H9 (cell line): ENCODE measurements around the gene AKAIN1. TPM values are rescaled to one million over a fixed set of nuclear protein-coding genes. Genes with fewer than 3 reads are reported as not detected.
A peak's percentile ranks its signal among the peaks of the same experiment; 100 is the strongest.

ENCODE experiments used
- DNase-seq: peaks from one replicate; pipeline ENCODE4 v3.0.0-alpha.2; 2017
- H2AFZ ChIP-seq: one replicate; pipeline ENCODE4 v1.6.1; 2013; ENCODE audit warnings: mild to moderate bottlenecking, low read length, control low read depth, moderate library complexity
- H2AK5ac ChIP-seq: 2 replicates; pipeline ENCODE4 v1.6.1; 2013; ENCODE audit warnings: low read length, control low read depth, mixed read lengths; ENCODE audit not compliant: insufficient read length
- H2BK120ac ChIP-seq: one replicate; pipeline ENCODE4 v1.6.1; 2013; ENCODE audit warnings: low read depth, mild to moderate bottlenecking, low read length, control low read depth, inconsistent platforms; ENCODE audit not compliant: poor library complexity, severe bottlenecking
- H2BK12ac ChIP-seq: 2 replicates; pipeline ENCODE4 v1.6.1; 2013; ENCODE audit warnings: low read length, control low read depth, mixed read lengths, low read depth; ENCODE audit not compliant: insufficient read length
- H2BK15ac ChIP-seq: 2 replicates; pipeline ENCODE4 v1.6.1; 2013; ENCODE audit warnings: low read depth, low read length, control low read depth
- H2BK20ac ChIP-seq: one replicate; pipeline ENCODE4 v1.6.1; 2013; ENCODE audit warnings: low read depth, mild to moderate bottlenecking, low read length, control low read depth, inconsistent platforms; ENCODE audit not compliant: poor library complexity, severe bottlenecking
- H2BK5ac ChIP-seq: 2 replicates; pipeline ENCODE4 v1.6.1; 2013; ENCODE audit warnings: low read length, control low read depth, mixed read lengths; ENCODE audit not compliant: insufficient read length
- H3K14ac ChIP-seq: 2 replicates; pipeline ENCODE4 v1.6.1; 2013; ENCODE audit warnings: low read length, control low read depth; ENCODE audit not compliant: insufficient read depth
- H3K18ac ChIP-seq: 2 replicates; pipeline ENCODE4 v1.6.1; 2013; ENCODE audit warnings: low read depth, mild to moderate bottlenecking, mixed read lengths, low read length, control low read depth; ENCODE audit not compliant: insufficient read length
- H3K23ac ChIP-seq: 2 replicates; pipeline ENCODE4 v1.6.1; 2013; ENCODE audit warnings: low read length, control low read depth, mixed read lengths, low read depth; ENCODE audit not compliant: insufficient read length
- H3K23me2 ChIP-seq: 2 replicates; pipeline ENCODE4 v1.6.1; 2013; ENCODE audit warnings: low read depth, mild to moderate bottlenecking, mixed read lengths, low read length, control low read depth; ENCODE audit not compliant: insufficient read length, poor library complexity, severe bottlenecking
- H3K27ac ChIP-seq: 2 replicates; pipeline ENCODE4 v1.5.1; 2013; ENCODE audit warnings: low read length, control low read depth, mixed read lengths, low read depth; ENCODE audit not compliant: insufficient read length
- H3K27me3 ChIP-seq: 2 replicates; pipeline ENCODE4 v1.6.1; 2013; ENCODE audit warnings: low read length, control low read depth, inconsistent platforms; ENCODE audit not compliant: insufficient read depth
- H3K4ac ChIP-seq: 2 replicates; pipeline ENCODE4 v1.6.1; 2013; ENCODE audit warnings: low read depth, mild to moderate bottlenecking, control low read depth, inconsistent platforms, low read length, moderate library complexity
- H3K4me1 ChIP-seq: 2 replicates; pipeline ENCODE4 v1.6.1; 2013; ENCODE audit warnings: low read length, control low read depth, inconsistent platforms; ENCODE audit not compliant: insufficient read depth
- H3K4me2 ChIP-seq: 2 replicates; pipeline ENCODE4 v1.6.1; 2013; ENCODE audit warnings: low read length, control low read depth, mixed read lengths; ENCODE audit not compliant: insufficient read length, insufficient read depth
- H3K56ac ChIP-seq: 2 replicates; pipeline ENCODE4 v1.6.1; 2013; ENCODE audit warnings: low read depth, mild to moderate bottlenecking, mixed read lengths, low read length, control low read depth; ENCODE audit not compliant: insufficient read length
- H3K79me1 ChIP-seq: 2 replicates; pipeline ENCODE4 v1.6.1; 2013; ENCODE audit warnings: low read depth, mild to moderate bottlenecking, moderate library complexity, low read length, control low read depth, inconsistent platforms; ENCODE audit not compliant: insufficient read depth, poor library complexity, severe bottlenecking
- H3K79me2 ChIP-seq: 2 replicates; pipeline ENCODE4 v1.6.1; 2013; ENCODE audit warnings: low read length, control low read depth, inconsistent platforms; ENCODE audit not compliant: insufficient read depth
- H3K9ac ChIP-seq: 2 replicates; pipeline ENCODE4 v1.6.1; 2013; ENCODE audit warnings: low read length, control low read depth, mixed read lengths; ENCODE audit not compliant: insufficient read length; ENCODE audit errors: extremely low read depth
- H3K9me3 ChIP-seq: one replicate; pipeline ENCODE4 v1.6.1; 2013; ENCODE audit warnings: low read depth, low read length, inconsistent platforms; ENCODE audit not compliant: control insufficient read depth
- H3T11ph ChIP-seq: one replicate; pipeline ENCODE4 v1.6.1; 2013; ENCODE audit warnings: mild to moderate bottlenecking, low read length, control low read depth, inconsistent platforms
- H4K20me1 ChIP-seq: one replicate; pipeline ENCODE4 v1.6.1; 2013; ENCODE audit not compliant: control insufficient read depth, insufficient read length, insufficient read depth
- H4K5ac ChIP-seq: 2 replicates; pipeline ENCODE4 v1.6.1; 2013; ENCODE audit warnings: low read depth, mild to moderate bottlenecking, mixed read lengths, low read length, control low read depth; ENCODE audit not compliant: insufficient read length
- H4K8ac ChIP-seq: replicated peaks from 2 replicates; pipeline ENCODE4 v1.6.1; 2013; ENCODE audit warnings: low read length, control low read depth, mixed read lengths, low read depth; ENCODE audit not compliant: insufficient read length
- H4K91ac ChIP-seq: 2 replicates; pipeline ENCODE4 v1.6.1; 2013; ENCODE audit warnings: low read depth, mild to moderate bottlenecking, moderate library complexity, mixed read lengths, low read length, control low read depth; ENCODE audit not compliant: insufficient read length
- H3K27ac Mint-ChIP-seq, 3 experiments: 2 replicates in 2 of 3; 3 replicates in 1 of 3; pipeline ENCODE4 v1.8.0; 2020 to 2021; ENCODE audit warnings: mixed read lengths in 3 of 3, mild to moderate bottlenecking in 1 of 3, moderate library complexity in 1 of 3
- H3K27me3 Mint-ChIP-seq: 2 replicates; pipeline ENCODE4 v1.8.0; 2021; ENCODE audit warnings: low read depth, mild to moderate bottlenecking, moderate library complexity, mixed read lengths
- H3K36me3 Mint-ChIP-seq, 3 experiments: 2 replicates in 2 of 3; 3 replicates in 1 of 3; pipeline ENCODE4 v1.8.0; 2020 to 2021; ENCODE audit warnings: low read depth in 3 of 3, mixed read lengths in 3 of 3; ENCODE audit not compliant: insufficient read depth in 1 of 3
- H3K4me1 Mint-ChIP-seq, 2 experiments: 2 replicates each; pipeline ENCODE4 v1.8.0; 2020; ENCODE audit warnings: mixed read lengths in 2 of 2
- H3K4me3 Mint-ChIP-seq, 2 experiments: 2 replicates in 1 of 2; 3 replicates in 1 of 2; pipeline ENCODE4 v1.8.0; 2020 to 2021; ENCODE audit warnings: mild to moderate bottlenecking in 2 of 2, mixed read lengths in 2 of 2, moderate library complexity in 1 of 2
- H3K9me3 Mint-ChIP-seq, 2 experiments: 2 replicates in 1 of 2; 3 replicates in 1 of 2; pipeline ENCODE4 v1.8.0; 2020; ENCODE audit warnings: mild to moderate bottlenecking in 2 of 2, mixed read lengths in 2 of 2, moderate library complexity in 1 of 2
- CTCF ChIP-seq: fragments of 200-600 bp; sonication (generic); conservative IDR thresholded peaks from 3 replicates; pipeline ENCODE4 v1.8.0; 2021; ENCODE audit warnings: antibody characterized with exemption, mild to moderate bottlenecking
- WGBS: extraction: QIAGEN DNeasy Blood & Tissue Kit; methylation state at CpG from one replicate; pipeline ENCODE4 v1.1.7; 2013; ENCODE audit warnings: missing lambda C conversion rate, low lambda C conversion rate, mixed read lengths; ENCODE audit not compliant: insufficient read length; ENCODE audit errors: extremely low coverage; 5-methylcytosine and 5-hydroxymethylcytosine counted together
- total RNA-seq: library from RNA; stranded (reverse); gene quantifications from 2 replicates; pipeline ENCODE4 v1.2.1, GENCODE V29; 2021

AKAIN1 gene
- total RNA-seq, 1 experiment from 2014 or later = not detected

- Histone ChIP-seq H2BK5ac (no peak overlapping the region), H2AK5ac (no peak overlapping the region), H3K79me2 (no peaks in the 10 kb centered on the region), H2BK20ac (no peak overlapping the region), H3K23ac (no peak overlapping the region), H4K8ac (no peak overlapping the region), H3K79me1 (no peaks in the 10 kb centered on the region), H3K23me2 (peaks cover 15% of the 10 kb centered on the region), H3K4me1 (no peaks in the 10 kb centered on the region), H3T11ph (no peak overlapping the region), H3K27ac (peak overlapping the region; percentile 52), H4K20me1 (no peaks in the 10 kb centered on the region), H3K56ac (no peak overlapping the region), H3K4ac (no peak overlapping the region), H3K9ac (peak overlapping the region; percentile 78), H3K18ac (peak overlapping the region; percentile 98), H4K5ac (no peak overlapping the region), H3K14ac (peak overlapping the region; percentile 97), H2BK12ac (no peak overlapping the region), H3K4me2 (peak overlapping the region; percentile 89), H3K9me3 (no peaks in the 10 kb centered on the region), H4K91ac (no peak overlapping the region), H3K27me3 (no peaks in the 10 kb centered on the region), H2BK15ac (no peak overlapping the region; the same call in 1 of the 2 replicates), H2AFZ (no peak overlapping the region), H2BK120ac (no peak overlapping the region)
- Mint-ChIP-seq H3K4me1 (peaks cover 23 to 24% of the 10 kb centered on the region in 2 experiments), H3K27me3 (peaks cover 17% of the 10 kb centered on the region), H3K36me3 (peaks cover 0 to 21% (median 4%) of the 10 kb centered on the region in 3 experiments; a peak in 5 of 7 replicates), H3K9me3 (0 out of 5 replicates have a peak, but pooled peaks cover 0 to 2% of the 10 kb centered on the region in 2 experiments), H3K27ac (peak overlapping the region; percentile 96 to 99 (median 99)), H3K4me3 (peak overlapping the region; percentile 92 to 97)
- peak; percentile 89 for DNase-seq
- peak; percentile 30; the same call in 2 of the 3 replicates for TF ChIP-seq CTCF
- WGBS = no CpG with 5 or more reads among the region's 71 CpGs
Measured at GRCh38 chr18:5237723-5238370, 40.8 kb upstream of the AKAIN1 start.
